Measurements from ENCODE around the gene MRPL9.
"Not testable (repeated sequence)": the region's sequence is repeated elsewhere in the genome, so short reads cannot be mapped to it uniquely, and the experiment has no call there.

MRPL9 gene

GRCh38 chr1:151782741-151783140, 19.4 kb upstream of the MRPL9 start:
- FAIRE-seq, result no peak

GRCh38 chr1:151782026-151782425, 18.7 kb upstream of the MRPL9 start:
- not testable (repeated sequence) for FAIRE-seq

DNA sequence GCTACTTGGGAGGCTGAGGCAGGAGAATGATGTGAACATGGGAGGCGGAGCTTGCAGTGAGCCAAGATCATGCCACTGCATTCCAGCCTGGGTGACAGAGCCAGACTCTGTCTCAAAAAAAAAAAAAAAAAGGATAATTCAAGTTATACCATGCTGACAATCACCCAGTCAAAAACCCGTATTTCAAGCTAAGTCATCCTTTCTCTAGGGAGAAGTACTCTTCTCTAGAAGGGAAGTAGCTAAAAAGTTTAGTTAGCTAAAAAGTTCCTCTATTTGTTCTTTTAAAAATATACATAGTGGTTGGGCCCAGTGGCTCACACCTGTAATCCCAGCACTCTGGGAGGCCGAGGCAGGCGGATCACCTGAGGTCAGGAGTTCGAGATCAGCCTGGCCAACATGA, 17.4 kb upstream of the MRPL9 start:
- not testable (repeated sequence) for FAIRE-seq

DNA sequence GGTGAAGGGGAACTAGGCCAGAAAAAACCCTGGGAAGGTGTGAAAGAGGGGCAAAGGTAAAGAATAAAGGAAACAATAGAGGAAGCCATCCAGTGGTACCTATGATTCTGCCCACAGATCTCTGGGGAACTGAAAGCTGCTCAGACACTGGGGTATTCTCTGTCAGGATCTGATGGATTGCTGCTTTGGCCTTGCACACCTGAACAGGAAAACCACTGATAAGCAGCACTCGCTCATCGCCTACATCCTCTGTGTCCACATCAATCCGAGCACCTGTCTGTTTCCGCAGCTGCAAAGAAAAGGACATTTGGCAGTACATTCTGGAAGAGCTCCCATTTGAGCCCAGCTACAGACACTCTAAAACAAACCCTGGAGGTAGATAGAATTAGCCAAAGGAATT, 16.6 kb upstream of the MRPL9 start:
- no peak for FAIRE-seq

DNA sequence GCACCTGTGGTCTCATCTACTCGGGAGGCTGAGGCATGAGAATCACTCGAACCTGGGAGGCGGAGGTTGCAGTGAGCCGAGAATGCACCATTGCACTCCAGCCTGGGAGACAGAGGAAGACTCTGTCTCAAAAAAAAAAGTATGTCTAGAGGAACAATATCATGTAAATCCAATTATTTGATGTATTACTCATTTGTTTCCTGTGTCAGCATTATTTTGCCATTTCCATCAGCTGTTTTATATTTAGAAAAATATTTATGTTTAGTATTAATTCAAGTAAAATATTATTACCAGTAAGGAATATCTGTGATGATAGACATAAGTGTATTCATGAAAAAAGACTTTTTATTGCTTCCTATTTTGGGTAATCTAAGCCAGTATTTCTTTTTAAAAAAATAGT, 14.0 kb upstream of the MRPL9 start:
- FAIRE-seq, result peak; percentile 33

GRCh38 chr1:151776665-151777062, 13.4 kb upstream of the MRPL9 start:
- no peak for FAIRE-seq

- FAIRE-seq, result no peak
These were observed 12.8 kb upstream of the MRPL9 start for GRCh38 chr1:151775894-151776664.

DNA sequence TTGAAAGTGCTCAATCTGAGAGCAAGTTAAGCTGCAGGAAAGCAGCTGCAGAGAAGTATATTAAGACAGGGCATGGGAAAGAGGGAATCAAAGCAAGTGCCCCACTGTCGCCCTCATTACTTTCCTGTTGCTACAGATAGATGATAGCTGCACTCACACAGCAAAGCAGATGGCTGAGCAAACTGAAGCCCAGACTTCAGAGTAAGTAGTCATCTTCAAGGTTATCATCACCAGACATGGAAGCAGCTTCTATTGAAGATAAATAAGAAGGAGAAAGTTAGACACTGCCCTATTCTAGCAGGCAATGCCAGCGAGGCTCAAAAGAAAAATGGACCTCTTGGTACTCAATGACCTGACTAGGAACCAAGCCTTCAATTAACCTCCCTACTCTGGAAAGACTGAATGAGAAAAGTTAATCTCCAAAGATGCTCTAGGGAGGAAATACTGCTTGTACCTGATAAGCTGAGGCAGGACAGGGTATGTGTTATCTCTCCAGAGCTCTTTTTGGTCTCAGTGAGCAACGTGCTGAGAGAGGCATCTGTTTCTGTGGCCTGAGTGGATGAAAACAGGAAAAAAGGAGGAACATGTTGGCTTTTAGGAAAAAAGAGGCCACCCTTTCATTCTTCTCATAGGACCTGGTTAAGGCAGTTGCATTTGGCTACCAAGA, 11.1 kb upstream of the MRPL9 start:
- no peak for FAIRE-seq

GRCh38 chr1:151773702-151774101, 10.4 kb upstream of the MRPL9 start:
- no peak for FAIRE-seq

- FAIRE-seq, result not testable (repeated sequence)
These were observed 6.0 kb upstream of the MRPL9 start for GRCh38 chr1:151769270-151769669.

DNA sequence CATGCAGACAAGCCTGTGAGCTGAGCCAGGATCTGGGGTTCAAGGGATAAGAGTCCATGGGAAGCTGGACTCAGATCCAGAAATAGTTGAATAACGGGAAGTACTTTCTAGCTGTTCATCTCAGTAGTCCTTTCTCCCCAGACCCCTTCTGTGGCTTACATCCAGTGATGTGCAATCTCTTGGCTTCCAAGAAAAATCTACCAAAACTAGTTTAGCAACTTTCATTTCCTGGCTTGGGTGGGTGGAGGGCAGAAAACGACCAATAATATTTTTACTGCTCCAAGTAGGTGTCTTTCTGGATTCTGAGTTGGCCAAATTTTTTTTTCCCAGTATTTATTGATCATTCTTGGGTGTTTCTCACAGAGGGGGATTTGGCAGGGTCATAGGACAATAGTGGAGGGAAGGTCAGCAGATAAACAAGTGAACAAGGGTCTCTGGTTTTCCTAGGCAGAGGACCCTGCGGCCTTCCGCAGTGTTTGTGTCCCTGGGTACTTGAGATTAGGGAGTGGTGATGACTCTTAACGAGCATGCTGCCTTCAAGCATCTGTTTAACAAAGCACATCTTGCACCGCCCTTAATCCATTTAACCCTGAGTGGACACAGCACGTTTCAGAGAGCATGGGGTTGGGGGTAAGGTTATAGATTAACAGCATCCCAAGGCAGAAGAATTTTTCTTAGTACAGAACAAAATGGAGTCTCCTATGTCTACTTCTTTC, 5.2 kb upstream of the MRPL9 start:
- not testable (repeated sequence) for FAIRE-seq

- FAIRE-seq, result no peak
These were observed 694 bp upstream of the MRPL9 start for GRCh38 chr1:151763990-151764389.

DNA sequence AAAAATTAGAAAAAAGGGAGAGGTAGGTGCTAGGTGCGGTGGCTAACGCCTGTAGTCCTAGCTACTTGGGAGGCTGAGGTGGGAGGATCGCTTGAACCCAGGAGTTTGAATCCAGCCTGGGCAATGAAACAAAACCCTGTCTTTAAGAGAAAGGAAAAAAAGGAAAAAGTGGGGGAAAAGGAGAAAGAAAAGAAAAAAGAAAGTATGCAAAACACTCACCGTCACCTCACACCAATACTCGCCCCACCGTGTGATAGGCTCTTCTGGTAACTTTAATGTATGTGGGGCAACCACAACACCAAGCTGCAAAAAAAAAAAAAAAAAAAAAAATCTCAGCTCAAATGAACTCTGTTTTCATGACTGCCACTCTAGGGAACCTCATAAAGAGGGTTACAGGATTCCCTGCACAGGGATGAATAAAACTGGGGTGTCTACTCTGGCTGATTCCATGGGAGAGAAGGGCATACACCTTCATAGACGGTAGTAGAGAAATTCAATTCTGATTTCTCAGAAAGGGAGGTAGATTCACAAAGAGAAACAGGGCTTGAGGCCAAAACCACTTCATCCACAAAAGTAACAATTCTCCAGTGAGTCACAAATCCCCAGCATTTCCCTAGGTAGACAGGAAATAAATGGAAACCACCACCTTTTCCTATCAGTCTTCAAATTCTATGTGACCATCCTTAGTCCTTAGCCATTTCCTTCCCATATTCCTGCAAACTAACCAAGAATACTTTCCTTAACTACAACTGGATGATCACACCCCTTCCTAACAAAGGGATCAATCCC, 2.5 kb downstream of the MRPL9 start:
- FAIRE-seq, result no peak

GRCh38 chr1:151759241-151759640, 4.1 kb downstream of the MRPL9 start:
- FAIRE-seq, result no peak

DNA sequence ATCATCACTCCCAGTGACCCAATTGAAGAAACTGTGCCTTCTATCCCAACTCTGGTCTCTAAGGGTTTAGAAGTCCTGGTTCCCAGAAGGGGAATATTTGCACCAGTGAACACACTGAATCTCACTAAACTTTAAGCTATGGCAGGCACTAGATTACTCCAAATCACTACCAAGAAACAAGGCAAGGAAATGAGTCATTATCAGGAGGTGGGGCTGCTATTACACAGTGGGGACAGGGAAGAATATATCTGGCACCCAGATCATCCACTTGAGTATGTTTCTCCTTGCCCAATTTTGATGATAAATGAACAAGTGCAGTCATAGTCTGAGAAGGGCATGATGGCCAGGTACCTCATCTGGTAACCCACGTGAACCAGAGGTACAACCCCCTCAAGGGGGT, 7.0 kb downstream of the MRPL9 start:
- FAIRE-seq, result no peak

DNA sequence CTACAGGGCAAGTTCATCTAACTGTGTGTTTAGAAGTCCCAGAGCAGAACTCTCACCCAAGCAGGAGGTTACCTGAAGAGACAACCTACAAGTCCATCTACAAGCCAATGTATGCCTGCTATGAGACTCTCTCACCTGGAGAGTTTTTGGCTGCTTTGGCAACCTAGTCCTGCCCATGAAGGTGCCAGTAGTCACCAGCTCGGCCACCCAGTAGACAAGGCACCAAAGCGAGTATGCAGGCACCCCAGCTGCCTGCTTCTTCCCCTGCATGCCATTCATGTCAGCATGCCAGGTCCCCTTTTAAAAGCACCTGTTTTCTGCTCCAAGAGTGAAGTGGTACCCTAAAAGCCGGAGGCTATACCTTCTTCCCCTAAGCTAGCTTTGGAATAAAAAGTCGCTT, 21.8 kb downstream of the MRPL9 start:
- no peak for FAIRE-seq

GRCh38 chr1:151739590-151740355, 23.5 kb downstream of the MRPL9 start:
- no peak for FAIRE-seq

GRCh38 chr1:151737479-151737878, 25.8 kb downstream of the MRPL9 start:
- FAIRE-seq, result no peak

DNA sequence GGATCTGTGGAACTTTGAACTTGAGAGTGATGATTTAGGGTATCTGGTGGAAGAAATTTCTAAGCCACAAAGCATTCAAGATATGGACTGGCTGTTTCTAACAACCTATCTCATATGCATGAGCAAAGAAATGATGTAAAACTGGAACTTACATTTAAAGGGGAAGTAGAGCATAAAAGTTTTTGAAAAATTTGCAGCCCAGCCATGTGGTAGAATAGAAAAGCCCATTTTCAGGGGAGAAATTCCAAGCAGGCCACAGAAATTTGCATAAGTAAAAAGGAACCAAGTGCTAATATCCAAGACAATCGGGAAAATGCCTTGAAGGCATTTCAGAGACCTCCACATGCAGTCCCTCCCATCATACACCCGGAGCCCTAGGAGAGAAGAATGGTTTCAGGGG, 26.3 kb downstream of the MRPL9 start:
- FAIRE-seq, result no peak

- FAIRE-seq, result not testable (repeated sequence)
These were observed 29.3 kb downstream of the MRPL9 start for GRCh38 chr1:151733995-151734394.

DNA sequence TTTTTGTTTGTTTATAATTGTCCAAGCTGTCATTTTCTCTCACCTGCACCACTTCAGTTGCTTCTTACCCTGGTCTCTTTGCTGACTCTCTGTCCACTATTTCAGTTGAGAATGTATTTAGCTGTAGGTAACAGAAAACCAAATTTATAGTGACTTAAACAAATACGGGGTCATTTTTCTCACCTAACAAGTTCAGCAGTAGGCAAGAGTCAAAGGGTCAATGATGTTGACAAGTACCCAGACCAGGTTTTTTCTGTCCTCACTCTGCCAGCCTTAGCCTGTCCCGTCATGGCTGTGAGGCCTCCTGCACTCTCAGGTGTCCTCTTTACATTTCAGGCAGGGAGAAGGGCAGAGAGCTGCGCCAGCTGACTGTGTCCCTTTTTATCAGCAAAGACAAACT, 30.2 kb downstream of the MRPL9 start:
- FAIRE-seq, result no peak

GRCh38 chr1:151729966-151730291, 33.4 kb downstream of the MRPL9 start:
- FAIRE-seq, result no peak

Data from G401.6 (cell line).